Tibial nerve (tissue), 4 donors: ENCODE results near the gene RIGI.

Source experiments
- CTCF ChIP-seq, 5 experiments: fragments of 200-600 bp in 3 of 5; fragments of 450-650 bp in 2 of 5; sonication (generic) in 3 of 5; IDR thresholded peaks; one replicate each; pipeline ENCODE4 v1.5.1; 2016 to 2019; ENCODE audit warnings: antibody characterized with exemption in 5 of 5, mild to moderate bottlenecking in 3 of 5, moderate library complexity in 2 of 5
- EP300 ChIP-seq, 2 donors: sonication (generic); formaldehyde crosslinking; IDR thresholded peaks; one replicate each; pipeline ENCODE4 v1.6.1; 2017; ENCODE audit warnings: antibody characterized with exemption in 2 of 2, mild to moderate bottlenecking in 1 of 2
- POLR2A ChIP-seq, 2 donors: fragments of 450-650 bp; IDR thresholded peaks; one replicate each; pipeline ENCODE4 v1.6.1; 2017; ENCODE audit warnings: antibody characterized with exemption in 2 of 2, mild to moderate bottlenecking in 2 of 2, moderate library complexity in 2 of 2

- peak; percentile 43 to 67 (median 49) for TF ChIP-seq CTCF (IDR thresholded peaks at IDR 0.05)
- TF ChIP-seq POLR2A (IDR thresholded peaks at IDR 0.05): no peak
- no peak for TF ChIP-seq EP300 (IDR thresholded peaks at IDR 0.05)
These were observed 46.2 kb upstream of the RIGI start for GRCh38 chr9:32571969-32572899.
